ENCODE measurements around the gene KRT1.

- TF ChIP-seq POLR2AphosphoS5 (IDR thresholded peaks at IDR 0.05) (no peak), CTCF (IDR thresholded peaks at IDR 0.05 in 8 of 11, conservative IDR thresholded peaks at IDR 0.05 in 3 of 11) (no peak)
Observed at GRCh38 chr12:52694151-52694550, 13.9 kb upstream of the KRT1 start.
